Lower lobe of right lung (tissue), 2 donors: ENCODE results near the gene HDAC4. TPM values are rescaled to one million over a fixed set of nuclear protein-coding genes. Genes with fewer than 3 reads are reported as not detected.

ENCODE experiments used
- ATAC-seq, 2 donors: fragments of 200-7000 bp; cut with Tn5 transposase; one replicate each; pipeline ENCODE4 v1.9.1; 2020 to 2022; ENCODE audit warnings: mild to moderate bottlenecking in 2 of 2, moderate library complexity in 2 of 2
- DNase-seq: peaks from one replicate; pipeline ENCODE4 v3.0.0-alpha.2; 2020
- H3K27ac ChIP-seq: fragments of 200-600 bp; one replicate; pipeline ENCODE4 v1.8.0; 2022
- H3K27me3 ChIP-seq: fragments of 200-600 bp; one replicate; pipeline ENCODE4 v1.8.0; 2022; ENCODE audit warnings: low read depth
- H3K36me3 ChIP-seq: fragments of 200-600 bp; one replicate; pipeline ENCODE4 v1.8.0; 2022; ENCODE audit warnings: mild to moderate bottlenecking
- H3K4me1 ChIP-seq: fragments of 200-600 bp; one replicate; pipeline ENCODE4 v1.8.0; 2022
- H3K4me3 ChIP-seq: fragments of 200-600 bp; one replicate; pipeline ENCODE4 v1.8.0; 2022; ENCODE audit warnings: mild to moderate bottlenecking
- H3K9me3 ChIP-seq: fragments of 200-600 bp; one replicate; pipeline ENCODE4 v1.8.0; 2022
- intact Hi-C: fragments of 100-400 bp; cut with DNase I; formaldehyde crosslinking; loops from one replicate; pipeline ENCODE4 v1.11.0; 2022
- total RNA-seq: library from RNA; stranded (reverse); fragmentation: NEBNext Ultra II Directional; extraction: Animal tissue kit (Norgen Biotek cat#: 25700); gene quantifications from one replicate; pipeline ENCODE4 v1.2.1, GENCODE V29; 2021
- TF ChIP-seq, protein P1 (sequence below): fragments of 200-600 bp; IDR thresholded peaks from one replicate; pipeline ENCODE4 v1.8.0; 2022; ENCODE audit warnings: antibody characterized with exemption, mild to moderate bottlenecking
- donor health status: DM: no; HTN: yes; CAD: no; lungs with severe emphysema.

Gene HDAC4
- total RNA-seq, 1 donor from 2014 or later = 44.9 TPM

DNA sequence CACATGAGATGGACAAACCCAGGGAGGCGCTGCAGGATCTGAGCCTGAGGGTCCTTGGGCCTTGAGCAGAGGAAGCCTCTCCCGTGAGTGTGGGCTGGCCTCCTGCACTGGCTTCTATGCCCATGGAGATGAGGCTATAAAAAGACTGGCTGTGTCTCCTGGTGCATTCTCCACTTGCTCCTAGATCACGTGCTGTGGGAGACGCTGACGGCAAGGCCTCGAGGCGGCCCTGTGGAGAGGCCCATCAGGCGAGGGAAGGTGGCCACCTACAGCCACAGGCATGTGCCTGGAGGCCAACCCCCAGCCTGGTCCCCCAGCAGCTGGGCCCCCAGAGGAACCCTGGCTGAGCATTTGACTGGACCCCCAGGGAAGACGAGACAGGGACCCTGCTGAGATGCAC, 354.0 kb downstream of the HDAC4 start:
- Histone ChIP-seq H3K4me1 (no peaks in the 10 kb centered on the region), H3K27ac (no peak overlapping the region), H3K9me3 (no peaks in the 10 kb centered on the region), H3K36me3 (peaks cover 12% of the 10 kb centered on the region), H3K27me3 (no peaks in the 10 kb centered on the region), H3K4me3 (no peak overlapping the region)
- TF ChIP-seq, protein P1, sequence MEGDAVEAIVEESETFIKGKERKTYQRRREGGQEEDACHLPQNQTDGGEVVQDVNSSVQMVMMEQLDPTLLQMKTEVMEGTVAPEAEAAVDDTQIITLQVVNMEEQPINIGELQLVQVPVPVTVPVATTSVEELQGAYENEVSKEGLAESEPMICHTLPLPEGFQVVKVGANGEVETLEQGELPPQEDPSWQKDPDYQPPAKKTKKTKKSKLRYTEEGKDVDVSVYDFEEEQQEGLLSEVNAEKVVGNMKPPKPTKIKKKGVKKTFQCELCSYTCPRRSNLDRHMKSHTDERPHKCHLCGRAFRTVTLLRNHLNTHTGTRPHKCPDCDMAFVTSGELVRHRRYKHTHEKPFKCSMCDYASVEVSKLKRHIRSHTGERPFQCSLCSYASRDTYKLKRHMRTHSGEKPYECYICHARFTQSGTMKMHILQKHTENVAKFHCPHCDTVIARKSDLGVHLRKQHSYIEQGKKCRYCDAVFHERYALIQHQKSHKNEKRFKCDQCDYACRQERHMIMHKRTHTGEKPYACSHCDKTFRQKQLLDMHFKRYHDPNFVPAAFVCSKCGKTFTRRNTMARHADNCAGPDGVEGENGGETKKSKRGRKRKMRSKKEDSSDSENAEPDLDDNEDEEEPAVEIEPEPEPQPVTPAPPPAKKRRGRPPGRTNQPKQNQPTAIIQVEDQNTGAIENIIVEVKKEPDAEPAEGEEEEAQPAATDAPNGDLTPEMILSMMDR = no peak
- intact Hi-C loops = no loop called here
- no peak for DNase-seq
- no peak for ATAC-seq

DNA sequence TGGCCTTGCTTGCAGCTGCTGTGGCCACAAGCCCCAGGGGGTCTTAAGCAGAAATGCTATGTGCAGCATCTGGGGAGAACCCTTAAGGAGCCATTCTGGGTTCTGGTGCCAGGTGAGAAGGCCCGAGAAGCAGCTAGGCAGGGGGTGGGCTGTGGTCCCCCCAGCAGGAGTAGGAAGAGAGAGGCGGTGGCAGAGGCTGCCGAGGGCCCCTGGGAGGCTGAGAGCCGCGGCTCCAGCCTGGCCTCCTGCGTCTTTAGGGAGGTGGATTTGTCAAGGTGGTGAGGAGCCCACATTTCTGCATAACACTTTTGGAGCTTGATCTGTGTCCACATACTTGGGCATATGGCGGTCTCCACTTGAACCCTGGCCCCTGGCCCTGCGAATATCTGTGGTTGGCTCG, 356.5 kb downstream of the HDAC4 start:
- no peaks in the 10 kb centered on the region for H3K27me3 ChIP-seq
- ATAC-seq (no peak), DNase-seq (no peak)
- H3K36me3 ChIP-seq = no peaks in the 10 kb centered on the region
- H3K4me3 ChIP-seq = no peak overlapping the region
- intact Hi-C loops = no loop called here
- H3K9me3 ChIP-seq = no peaks in the 10 kb centered on the region
- TF ChIP-seq, protein P1 = no peak
- H3K4me1 ChIP-seq = no peaks in the 10 kb centered on the region
- no peak overlapping the region for H3K27ac ChIP-seq

DNA sequence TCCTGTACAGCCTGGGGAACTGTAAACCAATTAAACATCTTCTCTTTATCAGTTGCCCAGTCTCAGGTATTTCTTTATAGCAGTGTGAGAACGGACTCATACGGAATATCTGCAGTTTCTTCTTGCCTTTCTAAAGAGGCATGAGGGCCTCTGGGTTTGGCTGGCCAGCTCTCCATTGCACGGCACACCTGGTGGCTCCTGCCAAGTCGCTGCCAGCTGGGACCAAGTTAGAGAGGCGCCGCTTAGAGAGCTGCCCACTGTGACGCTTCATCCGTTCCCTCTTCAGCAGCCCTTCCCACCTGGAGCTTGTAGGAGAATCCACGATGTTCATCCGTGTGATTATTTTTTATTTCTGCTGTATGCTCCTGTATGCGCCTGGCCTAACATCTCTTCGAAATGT, 357.5 kb downstream of the HDAC4 start:
- Histone ChIP-seq H3K27ac (no peak overlapping the region), H3K9me3 (no peaks in the 10 kb centered on the region), H3K27me3 (no peaks in the 10 kb centered on the region), H3K4me3 (no peak overlapping the region), H3K4me1 (no peaks in the 10 kb centered on the region), H3K36me3 (no peaks in the 10 kb centered on the region)
- intact Hi-C loops = no loop called here
- DNase-seq = no peak
- TF ChIP-seq, protein P1 = no peak
- ATAC-seq = no peak

DNA sequence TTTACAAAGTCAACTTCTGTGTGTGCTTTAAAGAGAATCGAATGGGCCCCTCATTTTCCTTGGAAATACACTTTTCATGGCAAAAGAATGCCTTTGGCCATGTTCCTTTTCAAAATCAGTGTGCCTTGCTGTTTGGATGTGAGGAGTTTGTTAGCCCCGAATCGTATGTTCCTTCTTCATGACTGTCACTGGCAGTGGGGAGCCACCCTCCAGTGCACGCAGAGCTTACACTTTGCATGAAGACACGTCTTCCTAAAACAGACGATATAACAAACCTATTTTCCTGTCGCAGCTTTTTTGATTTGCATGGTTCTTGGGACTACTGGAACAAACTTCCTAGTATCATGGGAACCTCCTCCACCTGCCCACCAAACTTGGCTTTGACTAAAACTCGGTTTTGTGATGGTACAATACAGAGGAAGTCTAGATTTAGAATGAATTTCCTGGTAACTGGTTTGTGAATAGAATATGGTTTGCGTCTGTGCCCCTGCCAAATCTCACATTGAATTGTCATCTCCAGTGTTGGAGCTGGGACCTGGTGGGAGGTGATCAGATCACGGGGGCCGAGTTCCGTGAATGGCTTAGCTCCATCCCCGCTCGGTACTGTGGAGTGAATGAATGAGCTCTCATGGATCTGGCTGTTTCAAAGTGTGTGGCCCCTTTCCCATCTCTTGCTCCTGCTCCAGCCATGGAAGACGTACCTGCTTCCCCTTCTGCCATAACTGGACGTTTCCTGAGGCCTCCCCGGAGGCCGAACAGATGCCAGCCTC, 358.1 kb downstream of the HDAC4 start:
- no peaks in the 10 kb centered on the region for H3K9me3 ChIP-seq
- TF ChIP-seq, protein P1 = no peak
- no peak for ATAC-seq
- H3K27me3 ChIP-seq = no peaks in the 10 kb centered on the region
- no peak overlapping the region for H3K27ac ChIP-seq
- H3K36me3 ChIP-seq = no peaks in the 10 kb centered on the region
- intact Hi-C loops = no loop called here
- DNase-seq = no peak
- no peaks in the 10 kb centered on the region for H3K4me1 ChIP-seq
- H3K4me3 ChIP-seq = no peak overlapping the region

DNA sequence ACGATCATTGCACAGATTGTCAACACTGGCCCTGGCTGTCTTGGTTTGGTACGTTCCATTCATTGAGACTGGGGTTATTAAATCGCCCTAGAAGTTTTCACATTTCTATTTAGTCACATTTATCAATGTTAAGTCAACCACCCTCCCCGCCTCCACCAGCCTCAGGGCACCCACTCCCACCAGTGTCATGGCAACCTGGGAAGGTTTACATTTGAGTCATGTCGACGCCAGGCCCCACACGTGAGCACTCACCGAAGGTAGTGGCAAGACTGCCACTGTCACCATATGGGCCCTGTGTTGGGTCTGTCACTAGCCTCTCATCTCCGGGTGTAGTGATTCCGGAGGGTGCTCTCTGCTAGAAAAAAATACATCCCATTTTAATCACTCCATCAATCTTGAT, 358.8 kb downstream of the HDAC4 start:
- no peak for ATAC-seq
- DNase-seq = no peak
- intact Hi-C loops = no loop called here
- no peaks in the 10 kb centered on the region for H3K27me3 ChIP-seq
- TF ChIP-seq, protein P1 = no peak
- H3K9me3 ChIP-seq = no peaks in the 10 kb centered on the region
- no peaks in the 10 kb centered on the region for H3K4me1 ChIP-seq
- H3K27ac ChIP-seq = no peak overlapping the region
- no peaks in the 10 kb centered on the region for H3K36me3 ChIP-seq
- H3K4me3 ChIP-seq = no peak overlapping the region
